Ishikawa (cell line): Measurements from ENCODE around the gene ANK2.
A peak's percentile ranks its signal among the peaks of the same experiment; 100 is the strongest.

ENCODE experiments used
- CEBPB ChIP-seq: IDR thresholded peaks from 2 replicates; pipeline ENCODE4 v1.6.1; 2012
- CREB1 ChIP-seq: IDR thresholded peaks from 2 replicates; pipeline ENCODE4 v1.6.1; 2012; ENCODE audit warnings: low read depth
- EGR1 ChIP-seq: IDR thresholded peaks from 2 replicates; pipeline ENCODE4 v1.6.1; 2012
- EP300 ChIP-seq: IDR thresholded peaks from 2 replicates; pipeline ENCODE4 v1.6.1; 2012; ENCODE audit warnings: borderline replicate concordance
- FOXM1 ChIP-seq: IDR thresholded peaks from 2 replicates; pipeline ENCODE4 v1.6.1; 2012; ENCODE audit warnings: low read depth, borderline replicate concordance
- NFIC ChIP-seq: IDR thresholded peaks from 2 replicates; pipeline ENCODE4 v1.6.1; 2012
- RAD21 ChIP-seq: IDR thresholded peaks from 2 replicates; pipeline ENCODE4 v1.6.1; 2012; ENCODE audit warnings: low read depth
- TAF1 ChIP-seq: IDR thresholded peaks from 2 replicates; pipeline ENCODE4 v1.6.1; 2012; ENCODE audit warnings: low read depth, mild to moderate bottlenecking
- TCF12 ChIP-seq: IDR thresholded peaks from 2 replicates; pipeline ENCODE4 v1.6.1; 2012; ENCODE audit warnings: low read depth
- TEAD4 ChIP-seq: IDR thresholded peaks from 2 replicates; pipeline ENCODE4 v1.6.1; 2012
- YY1 ChIP-seq: IDR thresholded peaks from 2 replicates; pipeline ENCODE4 v1.6.1; 2012; ENCODE audit warnings: low read depth
- ZBTB7A ChIP-seq: IDR thresholded peaks from 2 replicates; pipeline ENCODE4 v1.6.1; 2012; ENCODE audit warnings: low read depth
- TF ChIP-seq, protein P1 (sequence below): IDR thresholded peaks from 2 replicates; pipeline ENCODE4 v1.6.1; 2012
- TF ChIP-seq, protein P2 (sequence below): IDR thresholded peaks from 2 replicates; pipeline ENCODE4 v1.6.1; 2012
- TF ChIP-seq, protein P3 (sequence below): IDR thresholded peaks from 2 replicates; pipeline ENCODE4 v1.6.1; 2012; ENCODE audit warnings: low read depth, mild to moderate bottlenecking

The ANK2 gene

DNA sequence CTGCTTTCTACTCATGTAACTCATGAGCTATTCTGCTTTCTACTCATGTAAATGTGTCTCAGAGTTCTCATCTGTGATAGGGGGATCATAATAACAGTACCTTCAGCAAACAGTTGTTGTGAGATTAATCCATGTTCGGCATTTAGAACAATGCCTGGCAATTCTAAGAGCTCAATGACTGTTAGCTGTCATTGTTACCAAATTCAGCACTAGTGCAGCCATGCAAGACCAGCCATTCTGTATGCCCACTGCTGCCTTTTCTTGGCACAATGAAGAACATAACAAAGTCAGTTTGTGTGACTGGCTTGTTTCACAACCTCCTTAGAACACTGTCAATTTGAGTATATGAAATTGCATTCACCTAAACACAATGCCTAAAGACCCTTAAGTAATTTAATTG, 163.2 kb downstream of the ANK2 start:
- peak; percentile 30; the same call in 1 of the 2 replicates for TF ChIP-seq CEBPB
- TF ChIP-seq, protein P1, sequence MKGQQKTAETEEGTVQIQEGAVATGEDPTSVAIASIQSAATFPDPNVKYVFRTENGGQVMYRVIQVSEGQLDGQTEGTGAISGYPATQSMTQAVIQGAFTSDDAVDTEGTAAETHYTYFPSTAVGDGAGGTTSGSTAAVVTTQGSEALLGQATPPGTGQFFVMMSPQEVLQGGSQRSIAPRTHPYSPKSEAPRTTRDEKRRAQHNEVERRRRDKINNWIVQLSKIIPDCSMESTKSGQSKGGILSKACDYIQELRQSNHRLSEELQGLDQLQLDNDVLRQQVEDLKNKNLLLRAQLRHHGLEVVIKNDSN = no peak

DNA sequence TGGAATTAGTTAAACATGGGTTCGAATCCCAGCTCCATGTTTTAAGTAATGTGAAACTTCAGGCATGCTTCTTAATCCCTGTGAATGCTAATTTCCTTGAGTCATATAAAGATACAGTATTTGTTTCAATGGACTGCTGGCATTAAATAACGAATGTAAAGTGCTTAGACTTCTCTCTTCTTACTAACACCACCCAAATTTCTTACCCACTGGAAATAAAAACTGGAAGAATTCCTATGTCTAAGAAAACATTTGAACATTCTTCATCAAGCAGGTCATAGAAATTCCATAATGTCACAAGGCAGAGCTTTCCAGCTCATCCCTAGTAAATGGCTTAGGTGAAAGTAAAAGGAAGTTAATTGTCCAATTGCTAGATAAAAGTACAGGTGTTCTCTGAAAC, 172.5 kb downstream of the ANK2 start:
- no peak for TF ChIP-seq TCF12
- no peak for TF ChIP-seq ZBTB7A
- no peak for TF ChIP-seq TAF1
- no peak for TF ChIP-seq NFIC
- TF ChIP-seq EGR1 = no peak
- TF ChIP-seq, protein P2, sequence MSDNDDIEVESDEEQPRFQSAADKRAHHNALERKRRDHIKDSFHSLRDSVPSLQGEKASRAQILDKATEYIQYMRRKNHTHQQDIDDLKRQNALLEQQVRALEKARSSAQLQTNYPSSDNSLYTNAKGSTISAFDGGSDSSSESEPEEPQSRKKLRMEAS = no peak
- TF ChIP-seq, protein P3, sequence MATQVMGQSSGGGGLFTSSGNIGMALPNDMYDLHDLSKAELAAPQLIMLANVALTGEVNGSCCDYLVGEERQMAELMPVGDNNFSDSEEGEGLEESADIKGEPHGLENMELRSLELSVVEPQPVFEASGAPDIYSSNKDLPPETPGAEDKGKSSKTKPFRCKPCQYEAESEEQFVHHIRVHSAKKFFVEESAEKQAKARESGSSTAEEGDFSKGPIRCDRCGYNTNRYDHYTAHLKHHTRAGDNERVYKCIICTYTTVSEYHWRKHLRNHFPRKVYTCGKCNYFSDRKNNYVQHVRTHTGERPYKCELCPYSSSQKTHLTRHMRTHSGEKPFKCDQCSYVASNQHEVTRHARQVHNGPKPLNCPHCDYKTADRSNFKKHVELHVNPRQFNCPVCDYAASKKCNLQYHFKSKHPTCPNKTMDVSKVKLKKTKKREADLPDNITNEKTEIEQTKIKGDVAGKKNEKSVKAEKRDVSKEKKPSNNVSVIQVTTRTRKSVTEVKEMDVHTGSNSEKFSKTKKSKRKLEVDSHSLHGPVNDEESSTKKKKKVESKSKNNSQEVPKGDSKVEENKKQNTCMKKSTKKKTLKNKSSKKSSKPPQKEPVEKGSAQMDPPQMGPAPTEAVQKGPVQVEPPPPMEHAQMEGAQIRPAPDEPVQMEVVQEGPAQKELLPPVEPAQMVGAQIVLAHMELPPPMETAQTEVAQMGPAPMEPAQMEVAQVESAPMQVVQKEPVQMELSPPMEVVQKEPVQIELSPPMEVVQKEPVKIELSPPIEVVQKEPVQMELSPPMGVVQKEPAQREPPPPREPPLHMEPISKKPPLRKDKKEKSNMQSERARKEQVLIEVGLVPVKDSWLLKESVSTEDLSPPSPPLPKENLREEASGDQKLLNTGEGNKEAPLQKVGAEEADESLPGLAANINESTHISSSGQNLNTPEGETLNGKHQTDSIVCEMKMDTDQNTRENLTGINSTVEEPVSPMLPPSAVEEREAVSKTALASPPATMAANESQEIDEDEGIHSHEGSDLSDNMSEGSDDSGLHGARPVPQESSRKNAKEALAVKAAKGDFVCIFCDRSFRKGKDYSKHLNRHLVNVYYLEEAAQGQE = no peak
- no peak for TF ChIP-seq RAD21
- TF ChIP-seq FOXM1 = no peak
- no peak for TF ChIP-seq EP300
- TF ChIP-seq CEBPB = no peak
- no peak for TF ChIP-seq CREB1
- TF ChIP-seq, protein P1 = no peak
- no peak for TF ChIP-seq YY1
- no peak for TF ChIP-seq TEAD4

DNA sequence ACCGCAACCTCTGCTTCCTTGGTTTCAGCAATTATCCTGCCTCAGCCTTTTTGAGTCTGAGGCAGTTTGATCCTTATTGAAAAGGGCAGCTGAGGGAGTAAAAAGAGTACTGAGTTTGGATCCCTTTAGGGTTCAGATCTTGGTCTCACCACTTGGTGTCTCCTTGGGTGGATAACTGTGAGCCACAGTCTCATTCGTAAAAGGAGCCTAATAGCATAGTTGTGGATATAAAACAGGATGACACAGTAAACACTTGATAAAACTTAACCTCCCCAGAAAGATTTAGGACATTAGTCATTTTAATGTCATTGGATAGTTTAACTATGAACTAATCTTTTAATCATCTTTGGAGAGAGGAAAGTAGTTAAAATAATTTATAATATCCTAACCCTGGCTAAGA, 173.0 kb downstream of the ANK2 start:
- no peak for TF ChIP-seq NFIC
- TF ChIP-seq EP300 = no peak
- no peak for TF ChIP-seq EGR1

DNA sequence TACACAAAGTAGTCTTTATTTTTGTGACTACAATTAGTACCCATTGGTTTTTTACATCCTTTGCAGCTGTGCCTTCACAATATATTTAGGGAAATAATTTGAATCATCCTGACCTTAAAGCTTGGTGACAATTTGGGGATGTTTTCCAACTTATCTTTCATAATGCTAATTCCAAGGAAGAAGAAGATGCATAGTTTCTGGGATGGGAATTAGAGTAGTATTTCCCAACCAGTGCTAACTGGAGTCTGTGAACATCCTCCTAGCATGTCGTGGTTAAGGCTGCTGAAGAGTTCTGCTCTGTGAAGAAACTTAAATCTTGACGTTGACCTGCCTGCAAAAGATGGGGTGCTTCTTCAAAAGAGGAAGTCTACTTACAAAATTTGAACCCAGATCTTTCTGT, 173.5 kb downstream of the ANK2 start:
- TF ChIP-seq TCF12 = no peak
- TF ChIP-seq, protein P1 = no peak
- TF ChIP-seq TEAD4 = no peak
- no peak for TF ChIP-seq CREB1
- no peak for TF ChIP-seq ZBTB7A
- TF ChIP-seq, protein P3 = no peak
- TF ChIP-seq RAD21 = no peak
- no peak for TF ChIP-seq TAF1
- TF ChIP-seq FOXM1 = no peak
- TF ChIP-seq YY1 = no peak
- no peak for TF ChIP-seq EGR1
- TF ChIP-seq CEBPB = no peak
- TF ChIP-seq NFIC = no peak
- TF ChIP-seq EP300 = no peak
- TF ChIP-seq, protein P2 = no peak

DNA sequence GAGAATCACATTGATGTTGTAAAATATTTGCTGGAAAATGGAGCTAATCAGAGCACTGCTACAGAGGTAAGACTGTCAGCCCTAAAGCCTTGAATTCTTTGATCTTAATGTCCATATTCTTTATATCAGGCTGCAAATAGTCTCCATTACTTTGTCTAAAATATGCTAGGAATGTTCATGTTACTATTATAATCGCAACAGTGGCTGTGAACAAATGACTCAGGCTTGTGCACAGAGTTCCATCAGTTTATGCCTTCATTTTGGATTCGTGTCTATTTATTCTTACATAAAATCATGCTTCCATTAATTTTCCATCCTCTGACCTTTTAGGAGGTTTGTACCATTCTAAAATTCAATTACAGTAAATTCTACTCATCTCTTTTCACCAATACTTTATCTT, 182.7 kb downstream of the ANK2 start:
- TF ChIP-seq, protein P3 = no peak
- TF ChIP-seq TCF12 (no peak), TAF1 (no peak), EGR1 (no peak), RAD21 (no peak), FOXM1 (no peak), ZBTB7A (no peak), CREB1 (no peak)
